WI38 (cell line): Measurements from ENCODE around the gene MRPL38.

Experiments used
- H3K4me3 ChIP-seq: 2 replicates; pipeline ENCODE4 v1.5.1; 2011; ENCODE audit warnings: low read depth, mild to moderate bottlenecking, control low read depth, low read length
- TF ChIP-seq, protein P1 (sequence below): IDR thresholded peaks from 2 replicates; pipeline ENCODE4 v1.5.1; 2012; ENCODE audit warnings: low read depth, mild to moderate bottlenecking, control low read depth, low read length

MRPL38 gene

DNA sequence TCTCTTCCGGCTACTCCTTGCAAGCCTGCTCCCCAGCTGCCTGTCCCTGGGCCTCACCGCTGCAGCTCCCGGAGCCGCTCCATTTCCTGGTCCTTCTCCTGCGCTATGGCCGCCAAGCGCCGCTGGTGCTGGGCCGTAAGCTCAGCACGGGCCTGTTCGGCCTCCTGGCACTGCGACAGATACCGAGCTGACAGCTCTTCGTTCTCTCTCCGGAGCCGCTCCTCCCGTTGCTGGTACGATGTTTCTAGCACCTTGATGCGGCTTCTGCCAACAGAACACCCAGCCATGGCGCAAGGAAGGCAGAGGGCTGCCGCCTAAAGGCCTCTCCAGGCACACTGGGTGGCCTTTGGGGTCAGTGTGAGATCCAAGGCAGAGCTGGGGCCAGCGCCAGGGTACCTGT lies 14.9 kb upstream of the MRPL38 start:
- no peak overlapping the region for H3K4me3 ChIP-seq
- TF ChIP-seq, protein P1, sequence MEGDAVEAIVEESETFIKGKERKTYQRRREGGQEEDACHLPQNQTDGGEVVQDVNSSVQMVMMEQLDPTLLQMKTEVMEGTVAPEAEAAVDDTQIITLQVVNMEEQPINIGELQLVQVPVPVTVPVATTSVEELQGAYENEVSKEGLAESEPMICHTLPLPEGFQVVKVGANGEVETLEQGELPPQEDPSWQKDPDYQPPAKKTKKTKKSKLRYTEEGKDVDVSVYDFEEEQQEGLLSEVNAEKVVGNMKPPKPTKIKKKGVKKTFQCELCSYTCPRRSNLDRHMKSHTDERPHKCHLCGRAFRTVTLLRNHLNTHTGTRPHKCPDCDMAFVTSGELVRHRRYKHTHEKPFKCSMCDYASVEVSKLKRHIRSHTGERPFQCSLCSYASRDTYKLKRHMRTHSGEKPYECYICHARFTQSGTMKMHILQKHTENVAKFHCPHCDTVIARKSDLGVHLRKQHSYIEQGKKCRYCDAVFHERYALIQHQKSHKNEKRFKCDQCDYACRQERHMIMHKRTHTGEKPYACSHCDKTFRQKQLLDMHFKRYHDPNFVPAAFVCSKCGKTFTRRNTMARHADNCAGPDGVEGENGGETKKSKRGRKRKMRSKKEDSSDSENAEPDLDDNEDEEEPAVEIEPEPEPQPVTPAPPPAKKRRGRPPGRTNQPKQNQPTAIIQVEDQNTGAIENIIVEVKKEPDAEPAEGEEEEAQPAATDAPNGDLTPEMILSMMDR, result no peak

DNA sequence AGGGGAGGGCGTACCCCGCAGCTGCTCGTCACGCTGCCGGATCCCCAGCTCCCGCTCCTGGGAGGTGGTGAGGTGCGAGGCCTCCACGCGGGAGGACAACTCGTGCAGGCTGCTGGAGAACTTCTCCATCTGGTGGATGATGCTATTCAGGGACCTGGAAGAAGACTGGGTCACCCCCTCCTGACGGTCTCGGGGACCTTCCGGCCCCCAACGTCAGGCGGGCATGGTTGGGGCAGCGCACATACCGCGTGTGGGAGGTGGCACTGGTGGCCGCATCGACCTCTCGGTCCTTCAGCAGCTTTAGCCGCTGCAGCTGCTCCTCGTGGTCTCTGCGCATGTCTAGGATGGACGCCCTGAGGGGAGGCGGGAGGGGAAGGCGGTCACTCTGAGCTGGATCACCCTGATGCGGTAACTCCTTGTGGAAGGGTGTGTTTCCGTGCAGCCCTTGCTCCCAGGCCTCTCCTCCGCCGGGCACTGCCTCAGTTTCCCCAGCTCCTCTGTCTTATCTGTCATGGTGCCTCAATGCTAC lies 13.3 kb upstream of the MRPL38 start:
- TF ChIP-seq, protein P1, result no peak
- no peak overlapping the region for H3K4me3 ChIP-seq

DNA sequence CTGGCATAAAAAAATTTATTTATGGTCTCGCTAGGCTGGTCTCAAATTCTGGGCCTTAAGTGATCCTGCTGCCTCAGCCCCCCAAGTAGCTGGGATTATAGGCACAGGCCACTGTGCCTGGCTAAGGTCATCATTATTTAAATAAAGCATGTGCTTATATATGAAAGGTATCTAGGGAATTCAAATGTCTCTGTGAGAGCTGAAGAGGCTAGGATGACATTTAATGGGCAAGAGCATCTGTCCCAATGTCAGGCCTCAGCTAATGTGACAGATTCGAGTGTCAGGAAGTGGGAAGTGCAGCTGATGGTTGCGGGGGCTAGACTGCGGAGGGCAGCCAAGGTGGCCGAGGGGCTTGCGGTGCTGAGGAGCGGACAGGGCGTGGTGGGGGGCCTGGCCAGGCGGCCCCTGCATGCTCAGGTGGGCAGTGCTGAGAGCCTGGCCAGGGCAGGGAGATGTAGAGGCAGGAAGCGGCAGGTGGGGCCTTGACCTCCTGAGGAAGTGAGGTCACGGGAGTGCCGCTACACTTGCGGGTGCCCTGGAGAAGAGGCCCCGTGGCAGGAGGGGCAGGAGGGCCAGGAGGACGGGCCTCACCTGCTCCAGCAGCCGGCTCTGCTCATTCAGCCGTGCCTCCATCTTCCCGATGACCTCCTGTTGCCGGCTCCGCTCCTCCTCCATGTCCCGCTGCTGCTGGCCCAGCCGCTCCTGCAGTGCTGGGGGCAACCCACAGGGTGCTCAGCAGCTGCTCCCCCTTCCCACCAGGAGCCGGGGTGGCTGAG lies 12.6 kb upstream of the MRPL38 start:
- TF ChIP-seq, protein P1, result no peak
- H3K4me3 ChIP-seq, result no peak overlapping the region

DNA sequence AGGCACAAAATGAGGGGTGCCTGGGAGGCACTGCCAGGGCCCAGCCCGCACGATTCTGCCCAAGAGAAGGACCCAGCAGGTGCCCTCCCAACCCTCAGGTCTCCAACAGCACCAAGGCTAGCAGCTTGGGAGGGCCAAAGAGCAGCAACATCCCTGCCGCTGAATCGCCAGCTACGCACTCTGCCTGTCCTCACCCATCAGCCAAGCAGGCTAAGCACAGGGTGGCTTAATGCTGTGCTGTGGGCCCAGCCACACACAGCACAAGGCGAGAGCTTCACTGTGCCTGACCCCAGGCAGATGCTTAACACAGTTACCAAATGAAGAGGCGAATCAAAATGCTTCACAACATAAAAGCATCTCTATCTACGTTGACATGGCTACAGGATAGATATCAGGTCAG lies 10.6 kb upstream of the MRPL38 start:
- TF ChIP-seq, protein P1, result no peak
- no peak overlapping the region for H3K4me3 ChIP-seq

DNA sequence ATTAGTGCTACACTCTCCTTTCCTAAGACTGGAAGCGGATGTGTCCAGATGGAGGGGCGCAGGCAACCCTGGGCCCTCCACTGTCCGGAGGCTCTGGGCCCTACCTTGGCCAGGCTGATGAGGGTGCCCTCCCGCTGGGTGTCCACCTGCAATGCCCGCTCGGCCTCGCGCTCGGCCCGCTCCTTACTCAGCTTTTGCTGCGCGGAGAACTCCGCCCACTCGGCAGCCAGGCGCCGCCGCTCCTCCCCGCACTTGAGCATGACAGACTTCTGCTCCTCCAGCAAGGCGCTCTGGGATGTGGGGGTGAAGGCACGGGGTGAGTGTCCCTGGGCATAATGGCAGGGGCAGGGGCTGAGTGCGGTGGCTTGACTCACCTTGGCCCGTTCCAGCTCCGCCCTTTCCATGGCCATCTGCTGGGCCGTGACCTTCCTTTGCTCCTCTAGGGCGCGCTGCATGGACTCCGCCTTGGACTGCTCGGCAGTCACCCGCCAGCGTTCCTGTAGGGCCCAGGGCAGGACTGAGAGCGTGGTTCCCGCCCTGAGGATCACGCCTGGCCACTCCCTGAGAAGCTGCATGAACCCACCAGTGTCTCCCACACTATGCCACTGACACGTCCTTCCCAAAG lies 10.1 kb upstream of the MRPL38 start:
- no peak overlapping the region for H3K4me3 ChIP-seq
- TF ChIP-seq, protein P1, result no peak

DNA sequence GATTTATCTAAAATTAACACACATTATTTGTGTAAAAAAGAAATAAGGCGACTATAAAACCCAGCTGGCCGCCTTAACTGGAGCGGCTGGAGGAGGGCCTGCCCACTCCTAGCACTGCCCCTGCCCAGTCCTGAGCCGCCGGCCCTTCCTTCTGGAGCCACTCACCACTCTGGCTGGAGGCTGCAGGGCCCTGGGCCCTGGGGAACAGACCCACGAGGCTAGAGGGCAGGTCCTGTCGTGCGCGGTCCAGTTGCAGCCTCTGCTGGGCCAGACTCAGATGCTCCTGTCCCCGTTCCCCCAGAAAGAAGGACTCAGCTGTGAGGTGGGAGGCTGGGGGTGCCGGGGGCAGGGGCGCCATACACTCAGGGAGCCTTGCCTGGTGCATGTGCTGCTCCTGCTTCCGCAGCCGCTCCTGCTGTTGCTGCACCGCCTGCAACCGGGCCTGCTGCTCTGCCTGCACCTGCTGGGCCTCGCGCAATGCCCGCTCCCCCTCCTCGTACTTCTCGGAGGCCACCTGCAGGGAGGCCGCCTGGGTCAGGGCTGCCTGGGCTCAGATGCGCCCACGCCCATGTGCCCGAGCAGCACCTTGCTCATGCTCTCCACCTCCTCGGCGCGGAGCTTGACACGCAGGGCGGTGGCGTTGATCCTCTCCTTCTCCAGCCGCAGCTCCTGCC lies 9.0 kb upstream of the MRPL38 start:
- TF ChIP-seq, protein P1, result no peak
- H3K4me3 ChIP-seq, result no peak overlapping the region
